Testis (tissue), 3 donors: ENCODE measurements around the gene MGA. TPM values are rescaled to one million over a fixed set of nuclear protein-coding genes. Genes with fewer than 3 reads are reported as not detected.

Experiments
- microRNA counts, 2 donors: library from miRNA; unstranded; fragments of <30 nt; microRNA quantifications; one replicate each; lab custom pipeline; 2016
- microRNA-seq, 2 donors: library from miRNA; unstranded; fragments of <30 nt; microRNA quantifications; one replicate each; pipeline ENCODE4, GENCODE V29; 2016; ENCODE audit warnings: borderline number of aligned reads in 2 of 2, borderline replicate concordance in 1 of 2
- polyA plus RNA-seq: library from polyadenylated mRNA; stranded (reverse); fragments of 350-450 nt; fragmentation: Illumina TruSeq; extraction: RNeasy Lipid Tissue Mini Kit (QIAGEN cat#74804); gene quantifications from one replicate; pipeline ENCODE4 v1.2.3, GENCODE V29; 2014; ENCODE audit warnings: low read depth, low replicate concordance; ENCODE audit not compliant: insufficient read depth
- small RNA-seq, 2 donors: library from RNA; depleted of rRNA; stranded (forward); fragments of <200 nt; gene quantifications; one replicate each; pipeline ENCODE3, GENCODE V24; 2016
- total RNA-seq, 2 donors: library from RNA; depleted of rRNA; stranded (reverse); fragments of >200 nt; gene quantifications; one replicate each; pipeline ENCODE4 v1.2.3, GENCODE V29; 2016

The MGA gene
- total and polyA plus RNA-seq, 3 donors from 2014 or later: 20.3 to 90.2 (median 78.1) TPM

MicroRNAs encoded within 50 kb of the gene (microRNA counts, 767-probe panel; counts per million panel counts)
- 0 to 152 counts per million in 2 donors for microRNA hsa-miR-626 (lab: Ali Mortazavi, UCI)

Small RNA genes within 50 kb of the gene (microRNA-seq; reads per million reads assigned to microRNA genes)
- 0 reads per million in 2 donors for gene MIR626

Small RNA genes within 50 kb of the gene (small RNA-seq; reads per million reads assigned to genes)
- 0 reads per million in 2 donors for gene MIR626

Other genes starting within 250 kb of the MGA start
- gene RTF1, start 243.3 kb upstream of the MGA start, total RNA-seq: 10 to 100 TPM; 56.9 to 82.7 TPM
- gene RTF1, start 243.3 kb upstream of the MGA start, polyA plus RNA-seq: 27.8 TPM
- gene ITPKA, start 166.5 kb upstream of the MGA start, total RNA-seq: 10 to 100 TPM; 16.7 to 21.3 TPM
- 12.1 TPM for gene ITPKA, start 166.5 kb upstream of the MGA start, polyA plus RNA-seq
- 1 to 10 TPM; 3.7 to 4.2 TPM for gene LTK, start 146.6 kb upstream of the MGA start, total RNA-seq
- gene LTK, start 146.6 kb upstream of the MGA start, polyA plus RNA-seq: 2.9 TPM
- 10 to 100 TPM; 49.4 to 70.9 TPM for gene RPAP1, start 116.1 kb upstream of the MGA start, total RNA-seq
- 36.3 TPM for gene RPAP1, start 116.1 kb upstream of the MGA start, polyA plus RNA-seq
- gene TYRO3, start 101.2 kb upstream of the MGA start, total RNA-seq: 100 to 1,000 TPM; 107 to 156 TPM
- 99.0 TPM for gene TYRO3, start 101.2 kb upstream of the MGA start, polyA plus RNA-seq
- gene MAPKBP1, start 114.1 kb downstream of the MGA start, total RNA-seq: 100 to 1,000 TPM; 156 to 159 TPM
- gene MAPKBP1, start 114.1 kb downstream of the MGA start, polyA plus RNA-seq: 76.2 TPM
- gene JMJD7, start 167.7 kb downstream of the MGA start, total RNA-seq: 10 to 100 TPM; 18.6 to 21.6 TPM
- 10.5 TPM for gene JMJD7, start 167.7 kb downstream of the MGA start, polyA plus RNA-seq
- gene PLA2G4B, start 178.4 kb downstream of the MGA start, total RNA-seq: 10 to 100 TPM; 16.4 to 16.6 TPM
- gene PLA2G4B, start 178.4 kb downstream of the MGA start, polyA plus RNA-seq: 7.4 TPM
- gene SPTBN5, start 233.6 kb downstream of the MGA start, total RNA-seq: 1 to 10 TPM; 1.4 to 3.1 TPM
- 1.4 TPM for gene SPTBN5, start 233.6 kb downstream of the MGA start, polyA plus RNA-seq